ENCODE data around the gene SENP5.
"Not testable (repeated sequence)": the region's sequence is repeated elsewhere in the genome, so short reads cannot be mapped to it uniquely, and the experiment has no call there.

Gene SENP5

DNA sequence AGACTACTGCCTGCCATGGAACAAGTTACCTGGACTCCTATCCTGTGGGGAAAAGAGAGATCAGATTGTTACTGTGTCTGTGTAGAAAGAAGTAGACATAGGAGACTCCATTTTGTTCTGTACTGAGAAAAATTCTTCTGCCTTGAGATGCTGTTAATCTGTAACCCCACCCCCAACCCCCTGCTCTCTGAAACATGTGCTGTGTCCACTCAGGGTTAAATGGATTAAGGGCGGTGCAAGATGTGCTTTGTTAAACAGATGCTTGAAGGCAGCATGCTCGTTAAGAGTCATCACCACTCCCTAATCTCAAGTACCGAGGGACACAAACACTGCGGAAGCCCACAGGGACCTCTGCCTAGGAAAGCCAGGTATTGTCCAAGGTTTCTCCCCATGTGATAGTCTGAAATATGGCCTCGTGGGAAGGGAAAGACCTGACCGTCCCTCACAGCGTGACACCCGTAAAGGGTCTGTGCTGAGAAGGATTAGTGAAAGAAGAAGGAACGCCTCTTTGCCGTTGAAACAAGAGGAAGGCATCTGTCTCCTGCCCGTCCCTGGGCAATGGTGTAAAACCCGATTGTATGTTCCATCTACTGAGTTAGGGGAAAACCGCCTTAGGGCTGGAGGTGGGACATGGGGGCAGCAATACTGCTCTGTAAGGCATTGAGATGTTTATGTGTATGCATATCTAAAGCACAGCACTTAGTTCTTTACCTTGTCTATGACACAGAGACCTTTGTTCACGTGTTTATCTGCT is 76.5 kb downstream of the SENP5 start:
- not testable (repeated sequence) for DNase-seq

DNA sequence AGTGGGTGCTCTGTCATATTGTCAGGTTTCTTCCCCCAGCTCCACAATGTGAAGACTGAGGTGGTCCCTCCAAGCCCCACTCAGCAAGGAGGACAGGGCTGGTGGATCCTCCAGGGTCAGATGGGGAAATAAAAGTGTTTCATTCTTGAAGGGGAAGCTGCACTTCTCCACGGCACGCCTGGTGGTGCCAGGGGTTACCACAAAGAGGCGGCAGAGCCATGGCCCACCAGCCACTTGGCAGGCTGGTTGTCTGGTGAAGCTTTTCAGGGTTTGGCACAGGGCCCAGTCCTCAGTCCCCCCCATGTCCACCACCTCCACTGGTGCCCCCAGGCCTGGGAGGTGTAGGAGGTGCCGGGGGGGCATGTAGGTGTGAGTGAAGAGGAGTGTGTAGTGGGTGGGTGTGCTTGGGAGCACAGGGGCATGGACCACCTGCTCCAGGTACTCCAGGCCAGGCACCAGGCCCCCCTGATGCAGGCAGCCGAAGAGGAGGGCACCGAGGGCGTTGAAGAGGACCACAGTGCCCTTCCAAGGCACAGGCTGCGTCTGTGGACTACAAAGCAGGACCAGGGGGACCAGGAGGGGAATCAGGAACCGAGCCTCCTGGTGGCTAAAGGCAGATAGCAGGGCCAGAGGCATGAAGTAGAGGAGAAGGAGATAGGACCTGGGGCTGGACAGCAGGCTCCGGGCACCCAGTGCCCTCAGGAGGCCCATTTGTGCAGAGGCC is 79.6 kb downstream of the SENP5 start:
- no peak for DNase-seq

DNA sequence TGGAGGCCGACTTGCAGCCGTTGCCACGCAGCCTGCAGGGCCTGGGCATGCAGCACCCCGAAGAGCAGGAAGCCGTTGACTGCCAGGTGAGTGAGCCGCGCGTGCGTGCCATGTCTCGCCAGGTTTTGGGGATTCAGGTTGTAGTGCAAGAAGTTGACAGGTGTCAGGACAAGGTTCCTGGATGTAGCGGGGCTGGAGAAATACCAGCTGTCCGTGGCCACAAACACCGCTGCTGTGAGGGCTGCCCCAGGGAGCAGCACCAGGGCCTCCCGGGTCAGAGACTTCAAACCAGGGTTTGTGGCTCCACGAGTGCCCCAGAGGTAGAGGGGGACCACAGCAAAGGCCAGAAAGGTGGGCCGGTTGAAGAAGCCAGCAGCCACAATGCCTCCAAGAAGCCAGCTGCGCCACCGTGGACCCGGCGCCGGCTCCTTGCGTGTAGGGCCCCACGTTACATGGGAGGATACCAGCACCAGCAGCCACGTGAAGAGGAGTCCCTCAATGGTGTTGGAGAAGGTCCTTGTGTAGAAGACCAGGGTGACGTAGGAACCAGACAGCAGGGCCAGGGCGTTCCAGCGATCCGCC is 80.2 kb downstream of the SENP5 start:
- DNase-seq, result no peak

DNA sequence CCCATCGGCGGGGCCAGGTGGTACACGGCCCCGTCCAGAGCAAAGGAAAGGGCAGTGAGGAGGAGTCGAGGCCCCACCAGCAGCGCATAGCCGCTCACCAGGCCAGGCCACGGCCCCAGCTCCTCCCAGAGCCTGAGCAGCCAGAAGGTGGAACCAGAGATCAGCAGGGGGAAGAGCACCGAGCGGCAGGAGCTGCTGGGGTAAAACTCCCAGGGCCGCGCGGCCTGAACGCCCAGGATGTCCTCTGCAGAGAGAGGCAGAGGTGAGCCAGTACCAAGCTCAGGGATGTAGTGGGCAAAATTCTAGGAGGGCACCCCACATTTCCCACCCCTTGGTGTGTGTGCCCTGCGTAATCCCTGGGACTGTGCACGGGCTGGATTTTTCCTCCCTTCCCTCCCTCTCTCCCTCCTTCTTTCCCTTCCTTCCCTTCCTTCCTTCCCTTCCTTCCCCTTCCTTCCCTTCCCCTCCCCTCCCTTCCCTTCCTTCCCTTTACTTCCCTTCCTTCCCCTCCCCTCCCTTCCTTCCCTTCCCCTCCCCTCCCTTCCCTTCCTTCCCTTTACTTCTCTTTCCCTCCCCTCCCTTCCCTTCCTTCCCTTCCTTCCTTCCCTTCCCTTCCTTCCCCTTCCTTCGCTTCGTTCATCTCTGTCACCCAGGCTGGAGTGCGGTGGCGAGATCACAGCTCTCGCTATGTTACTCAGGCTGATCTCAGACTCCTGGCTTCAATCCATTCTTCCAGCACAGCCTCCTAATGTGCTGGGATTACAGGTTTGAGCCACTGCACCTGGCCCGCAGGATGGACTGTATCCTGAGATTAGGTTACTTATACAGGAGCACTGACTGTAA is 80.9 kb downstream of the SENP5 start:
- no peak for DNase-seq

DNA sequence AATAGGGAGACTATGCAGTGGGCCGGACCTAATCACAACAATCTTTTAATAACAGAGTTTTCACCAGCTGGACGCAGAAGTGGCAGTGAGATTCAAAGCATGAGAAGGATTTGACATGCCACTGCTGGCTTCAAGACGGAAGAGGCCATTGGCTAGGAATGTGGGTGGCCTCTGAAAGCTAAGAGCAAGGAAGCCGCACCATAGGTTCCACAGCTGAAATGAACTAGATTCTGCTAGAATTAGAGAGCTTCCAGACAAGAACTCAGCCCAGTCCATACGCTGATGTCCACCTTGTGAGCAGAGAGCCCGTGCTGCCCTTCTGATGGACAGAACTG is 81.5 kb downstream of the SENP5 start:
- DNase-seq, result no peak

DNA sequence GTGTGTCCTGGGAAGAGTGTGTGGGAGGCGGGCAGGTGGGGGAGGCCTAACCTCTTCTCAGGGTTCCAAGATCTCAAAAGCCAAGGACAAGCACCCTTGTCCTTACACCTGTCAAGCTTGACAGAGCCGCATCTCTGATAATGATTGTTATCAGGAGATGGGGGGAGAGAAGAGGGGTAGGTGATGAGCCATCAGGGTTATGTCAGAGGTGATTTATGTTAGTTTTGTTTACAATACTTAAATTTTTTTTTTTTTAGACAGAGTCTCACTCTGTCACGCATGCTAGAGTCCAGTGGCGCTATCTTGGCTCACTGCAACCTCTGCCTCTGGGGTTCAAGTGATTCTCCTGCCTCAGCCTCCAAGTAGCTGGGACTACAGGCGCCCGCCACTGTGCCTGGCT is 82.0 kb downstream of the SENP5 start:
- no peak for DNase-seq

DNA sequence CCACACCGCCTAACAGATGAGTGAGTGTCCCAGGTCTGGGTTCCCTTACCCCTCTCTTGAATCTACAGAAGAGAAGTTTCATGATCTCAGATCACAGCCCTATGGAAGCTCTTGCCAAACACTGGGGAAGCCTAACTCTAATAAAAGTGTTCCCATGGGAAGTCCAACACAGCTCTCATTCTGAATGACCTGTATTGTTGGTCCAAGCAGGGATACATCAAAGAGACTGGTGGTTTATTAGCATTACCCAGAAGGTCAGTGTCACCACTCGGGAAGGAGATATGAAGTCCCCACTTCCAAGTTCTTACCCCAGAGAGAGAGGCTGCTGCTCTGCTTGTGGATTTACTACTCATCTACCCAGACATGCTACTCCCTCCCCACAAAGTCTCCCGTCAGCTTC is 83.7 kb downstream of the SENP5 start:
- DNase-seq, result no peak

DNA sequence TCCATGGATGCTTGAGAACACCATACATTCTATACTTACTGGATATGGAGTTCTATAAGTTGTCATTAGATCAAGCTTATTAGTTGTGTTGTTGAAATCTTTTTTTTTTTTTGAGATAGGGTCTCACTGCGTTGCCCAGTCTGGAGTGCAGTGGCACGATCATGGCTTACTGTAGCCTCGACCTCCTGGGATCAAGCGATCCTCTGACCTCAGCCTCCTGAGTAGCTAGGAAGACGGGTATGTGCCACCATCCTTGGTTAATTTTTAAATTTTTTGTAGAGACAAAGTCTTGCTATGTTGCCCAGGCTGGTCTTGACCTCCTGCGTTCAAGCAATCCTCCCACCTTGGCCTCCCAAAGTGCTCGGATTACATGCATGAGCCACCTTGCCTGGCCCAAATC is 87.1 kb downstream of the SENP5 start:
- DNase-seq, result no peak

DNA sequence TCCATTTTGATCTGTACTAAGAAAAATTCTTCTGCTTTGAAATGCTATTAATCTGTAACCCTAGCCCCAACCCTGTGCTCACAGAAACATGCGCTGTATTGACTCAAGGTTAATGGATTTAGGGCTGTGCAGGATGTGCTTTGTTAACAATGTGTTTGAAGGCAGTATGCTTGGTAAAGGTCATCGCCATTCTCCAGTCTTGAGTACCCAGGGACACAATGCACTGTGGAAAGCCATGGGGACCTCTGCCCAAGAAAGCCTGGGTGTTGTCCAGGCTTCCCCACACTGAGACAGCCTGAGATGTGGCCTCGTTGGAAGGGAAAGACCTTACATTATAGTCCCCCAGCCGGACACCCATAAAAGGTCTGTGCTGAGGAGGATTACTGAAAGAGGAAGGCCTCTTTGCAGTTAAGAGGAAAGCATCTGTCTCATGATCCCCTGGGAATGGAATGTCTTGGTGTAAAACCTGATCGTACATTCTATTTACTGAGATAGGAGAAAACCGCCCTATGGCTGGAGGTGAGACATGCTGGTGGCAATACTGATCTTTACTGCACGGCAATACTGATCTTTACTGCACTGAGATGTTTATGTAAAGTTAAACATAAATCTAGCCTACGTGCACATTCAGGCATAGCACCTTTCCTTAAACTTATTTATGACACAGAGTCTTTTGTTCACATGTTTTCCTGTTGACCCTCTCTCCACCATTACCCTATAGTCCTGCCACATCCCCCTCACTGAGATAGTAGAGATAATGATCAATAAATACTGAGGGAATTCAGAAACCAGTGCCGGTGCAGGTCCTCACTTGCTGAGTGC is 94.6 kb downstream of the SENP5 start:
- DNase-seq, result no peak

DNA sequence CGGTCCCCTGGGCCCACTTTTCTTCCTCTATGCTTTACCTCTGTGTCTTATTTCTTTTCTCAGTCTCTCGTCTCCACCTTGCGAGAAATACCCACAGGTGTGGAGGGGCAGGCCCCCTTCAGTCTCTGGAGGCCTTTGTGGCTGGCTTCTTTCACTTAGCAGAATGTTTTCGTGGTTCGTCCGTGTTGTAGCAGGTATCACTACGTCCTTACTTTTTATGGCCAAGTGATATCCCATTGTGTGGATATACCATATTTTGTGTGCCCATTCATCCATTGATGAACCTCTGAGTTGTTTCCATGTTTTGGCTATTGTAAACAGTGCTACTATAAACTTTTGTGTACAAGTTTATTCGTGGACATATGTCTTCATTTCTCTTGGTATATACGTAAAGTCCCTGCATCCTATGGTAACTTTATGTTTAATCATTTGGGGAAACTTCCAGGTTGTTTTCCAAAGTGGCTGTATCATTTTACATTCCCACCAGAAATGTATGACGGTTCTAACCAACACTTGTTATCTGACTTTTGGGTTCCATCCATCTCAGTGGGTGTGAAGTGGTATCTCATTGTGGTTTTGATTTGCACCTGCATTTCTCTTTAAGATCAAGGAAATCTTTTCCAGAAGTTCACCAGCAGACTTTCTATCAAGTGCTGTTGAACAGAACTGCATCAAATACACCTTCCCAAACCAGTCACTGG is 95.4 kb downstream of the SENP5 start:
- no peak for DNase-seq

DNA sequence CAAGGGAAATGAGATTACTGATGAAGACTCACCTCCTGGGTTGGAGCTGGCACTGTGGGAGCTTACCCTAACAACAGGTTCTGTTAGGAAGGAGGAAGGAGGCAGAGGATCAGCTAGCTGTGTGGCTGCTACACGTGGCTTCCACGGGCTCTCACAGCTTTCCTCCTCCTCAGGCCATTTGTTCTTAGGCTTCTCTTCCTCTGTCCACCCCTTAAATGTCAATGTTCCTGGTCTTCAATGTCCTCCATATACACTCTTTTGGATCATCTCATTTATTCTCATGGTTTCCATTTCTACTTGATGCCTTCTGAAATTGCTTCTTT is 95.9 kb downstream of the SENP5 start:
- DNase-seq, result no peak

DNA sequence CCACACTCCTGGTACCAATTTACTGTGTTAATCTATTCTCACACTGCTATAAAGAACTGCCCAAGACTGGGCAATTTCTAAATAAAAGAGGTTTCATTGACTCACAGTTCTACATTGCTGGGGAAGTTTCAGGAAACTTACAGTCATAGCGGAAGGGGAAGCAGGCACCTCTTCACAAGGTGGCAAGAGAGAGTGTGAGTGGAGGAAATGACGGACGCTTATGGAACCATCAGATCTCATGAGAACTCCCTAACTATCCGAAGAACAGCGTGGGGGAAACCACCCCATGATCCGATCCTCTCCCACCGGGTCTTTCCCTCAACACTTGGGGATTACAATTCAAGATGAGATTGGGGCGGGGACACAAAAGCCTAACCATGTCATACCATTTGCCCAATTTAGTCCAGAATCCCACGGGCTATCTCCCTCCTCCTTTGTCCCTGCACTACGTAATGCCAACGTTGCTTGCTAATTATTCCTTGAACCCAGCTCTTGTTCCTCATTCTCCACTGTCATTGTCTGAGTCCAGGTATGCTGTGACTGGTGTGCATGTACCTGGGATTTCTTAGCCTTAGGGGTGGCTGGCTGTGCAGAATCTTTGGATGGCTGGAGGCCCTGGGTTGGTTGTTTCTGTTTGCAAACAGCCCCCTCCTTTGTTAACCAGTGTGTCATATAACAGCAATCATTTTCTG is 97.5 kb downstream of the SENP5 start:
- no peak for DNase-seq

DNA sequence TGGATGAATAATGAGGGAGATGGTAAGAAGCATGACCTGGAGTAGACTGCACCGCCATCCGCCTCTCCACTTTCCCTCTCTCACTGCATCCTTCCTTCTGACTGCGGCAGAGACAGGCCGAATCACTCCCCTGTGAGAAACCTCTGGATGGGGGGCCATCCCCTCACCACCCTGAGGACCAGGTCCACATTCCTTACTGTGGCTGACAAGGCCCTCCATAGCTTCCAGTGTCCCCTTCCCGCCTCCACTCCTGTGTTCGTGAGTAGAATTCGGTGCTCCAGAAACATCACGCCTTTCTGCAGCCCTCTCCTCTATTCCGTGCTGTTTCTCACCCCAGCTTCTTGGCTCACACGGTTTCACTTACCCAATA is 98.1 kb downstream of the SENP5 start:
- DNase-seq, result no peak

DNA sequence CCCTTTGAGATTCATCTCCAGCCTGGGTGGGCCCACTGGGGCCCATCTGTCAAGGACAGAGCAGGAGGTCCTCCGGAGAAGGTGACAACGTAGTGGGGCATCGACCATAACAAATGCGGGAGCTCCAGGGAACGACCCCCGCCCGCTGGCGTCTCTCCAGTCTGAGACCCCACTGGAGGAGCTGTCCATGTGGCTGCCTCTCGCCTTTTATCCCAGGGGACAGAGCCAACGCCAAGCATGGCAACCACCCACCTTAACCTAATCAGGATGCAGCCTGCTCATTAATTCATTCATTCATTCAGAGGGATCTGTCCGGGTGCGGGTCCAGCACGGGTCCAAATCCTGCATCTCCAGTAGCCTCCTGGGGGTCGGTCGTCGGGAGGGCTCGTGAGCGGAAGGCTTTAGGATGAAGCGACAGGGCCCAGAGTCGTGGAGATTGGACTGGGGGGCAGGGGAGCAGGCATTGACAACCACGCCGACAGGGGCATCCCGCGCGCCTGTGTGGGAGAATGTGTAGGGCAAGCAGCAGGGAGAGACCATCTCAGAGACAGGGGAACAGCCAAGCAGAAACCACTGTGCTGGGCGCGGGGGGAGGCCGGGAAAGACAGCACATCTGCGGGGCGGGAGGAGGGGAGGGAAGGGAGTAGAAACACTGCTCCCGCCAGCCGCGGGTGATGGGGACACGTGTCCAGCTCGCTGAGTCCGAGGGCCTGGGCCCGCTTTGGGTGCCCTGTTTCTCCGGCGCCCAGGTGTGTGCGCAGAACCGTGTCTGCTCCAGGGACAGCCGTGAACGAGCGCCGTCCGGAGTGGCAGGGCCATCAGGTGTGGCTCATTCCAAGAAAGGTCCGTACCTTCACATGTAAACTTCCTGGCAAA is 99.0 kb downstream of the SENP5 start:
- no peak for DNase-seq

DNA sequence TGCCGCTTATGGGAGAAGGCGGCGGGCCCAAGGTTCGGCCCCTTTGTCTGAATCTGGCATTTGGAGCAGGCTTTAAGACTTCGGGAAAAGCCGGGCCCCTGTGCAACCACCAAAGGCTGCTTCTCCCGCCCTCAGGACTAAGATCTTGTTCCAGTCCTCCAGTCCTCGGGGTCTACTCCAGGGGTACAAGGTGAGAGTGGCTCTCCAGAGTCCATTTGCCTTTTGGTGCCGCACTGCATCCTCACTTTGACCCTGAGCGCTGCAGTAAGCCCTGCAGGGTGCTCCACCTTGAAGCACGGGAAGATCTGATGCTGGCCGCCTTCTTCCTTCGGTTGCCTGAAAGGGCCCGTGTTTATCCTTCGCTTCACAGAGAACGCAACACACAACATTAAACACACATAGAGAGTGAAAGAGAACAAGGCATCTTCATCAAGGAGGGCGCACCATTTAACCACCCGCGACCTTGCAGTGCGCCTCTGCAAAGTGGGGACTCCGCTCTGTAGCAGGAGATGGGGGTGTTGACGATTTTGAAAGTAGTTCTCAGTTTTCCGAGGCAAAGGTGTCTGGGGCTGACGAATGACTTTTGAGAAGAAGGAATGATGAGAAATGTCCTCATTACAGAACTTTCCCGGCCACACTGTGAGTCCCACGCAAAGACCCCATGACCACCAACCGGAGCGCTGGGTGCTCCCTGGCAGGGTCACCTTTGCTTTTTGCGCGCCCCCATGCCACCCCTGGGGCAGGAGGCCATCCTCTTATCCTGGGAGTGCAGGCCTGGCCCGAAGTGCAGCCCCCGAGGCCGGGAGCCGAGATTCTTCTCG is 99.9 kb downstream of the SENP5 start:
- DNase-seq, result no peak

DNA sequence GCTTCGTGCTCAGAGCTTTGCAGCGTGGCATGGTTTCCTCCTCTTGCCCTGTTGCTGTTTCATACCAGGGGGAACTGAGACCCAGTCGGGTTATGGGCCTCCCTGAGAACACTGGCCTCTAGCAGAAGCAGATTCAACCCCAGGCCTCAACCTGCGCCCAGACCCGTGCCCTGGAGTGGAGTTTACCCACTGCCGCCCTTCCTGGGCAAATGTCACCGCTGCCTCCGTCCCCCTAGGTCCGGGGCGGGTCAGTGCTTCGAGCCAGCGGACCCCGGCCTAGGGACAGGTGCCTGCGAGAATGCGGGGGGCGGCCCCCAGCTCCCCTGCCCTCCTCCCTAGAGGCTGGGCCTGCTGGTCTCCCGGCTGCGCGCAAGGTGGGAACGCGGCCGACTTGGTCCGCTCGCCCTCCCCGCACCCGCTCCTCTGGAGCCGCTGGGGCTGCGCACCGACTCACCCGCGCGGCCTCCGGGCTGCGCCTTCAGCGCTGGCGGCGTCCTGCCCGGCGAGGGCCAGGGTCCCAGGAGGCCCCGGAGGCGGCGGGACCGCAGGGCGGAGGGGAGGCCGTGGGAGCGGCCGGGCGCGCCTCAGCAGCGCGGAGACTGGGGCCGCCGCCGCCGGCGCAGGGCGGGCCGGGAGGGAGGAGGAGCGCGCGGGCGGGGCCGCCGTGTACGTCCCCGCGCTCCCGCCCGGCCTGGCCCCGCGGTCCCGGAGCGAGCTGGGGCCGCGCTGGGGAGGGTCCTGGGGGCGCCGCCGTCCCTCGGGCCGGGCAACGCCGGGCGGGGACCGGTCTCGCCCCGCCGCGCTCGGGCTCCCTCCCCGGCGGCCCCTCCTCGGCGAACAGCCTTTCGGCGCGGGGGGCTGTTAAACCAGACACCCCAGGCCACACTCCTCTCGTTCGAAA is 100.8 kb downstream of the SENP5 start, which contains the start of gene PIGZ:
Gene PIGZ (minus strand): TSS at position 601 of the 901 bp plus-strand sequence. CDS start 16,802 bp downstream, outside the sequence.
- peak; percentile 13 to 58 for DNase-seq

DNA sequence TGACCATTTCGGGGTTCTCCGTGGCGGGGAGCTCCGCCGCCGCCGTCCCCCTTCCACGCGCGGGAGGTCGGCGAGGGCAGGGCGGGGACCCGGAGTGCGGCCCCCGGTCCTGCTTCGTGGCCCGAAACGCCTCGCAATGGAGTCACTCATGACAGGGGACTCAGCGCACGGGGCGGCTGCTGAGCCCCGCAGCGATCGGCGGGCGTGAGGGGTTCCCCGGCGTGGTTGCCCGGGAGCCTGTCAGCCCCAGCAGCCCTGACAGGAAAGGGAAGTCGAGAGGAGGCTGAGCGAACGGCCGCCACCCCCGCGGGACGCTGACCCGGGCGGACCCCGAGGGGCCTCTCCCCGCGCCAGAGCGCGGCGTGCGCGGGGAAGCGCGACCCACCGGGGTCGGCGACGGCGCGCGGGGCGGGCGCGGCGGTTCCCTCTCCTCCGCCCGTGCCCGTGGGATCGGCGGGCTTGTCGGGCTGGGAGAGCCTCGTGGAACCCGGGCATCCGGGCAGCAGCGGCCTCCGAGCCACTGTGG is 101.5 kb downstream of the SENP5 start:
- peak; percentile 18 to 41 for DNase-seq
